ENCODE measurements around the gene ARID3C.

- TF ChIP-seq CTCF (IDR thresholded peaks at IDR 0.05) (no peak), POLR2A (IDR thresholded peaks at IDR 0.05) (no peak)
These were observed 28.1 kb upstream of the ARID3C start for GRCh38 chr9:34656992-34657391.

Measured in body of pancreas (tissue), 4 donors.